ENCODE results near the gene MSI1. TPM values are rescaled to one million over a fixed set of nuclear protein-coding genes. Genes with fewer than 3 reads are reported as not detected.

Gene MSI1
- polyA plus RNA-seq, 1 experiment: not detected

DNA sequence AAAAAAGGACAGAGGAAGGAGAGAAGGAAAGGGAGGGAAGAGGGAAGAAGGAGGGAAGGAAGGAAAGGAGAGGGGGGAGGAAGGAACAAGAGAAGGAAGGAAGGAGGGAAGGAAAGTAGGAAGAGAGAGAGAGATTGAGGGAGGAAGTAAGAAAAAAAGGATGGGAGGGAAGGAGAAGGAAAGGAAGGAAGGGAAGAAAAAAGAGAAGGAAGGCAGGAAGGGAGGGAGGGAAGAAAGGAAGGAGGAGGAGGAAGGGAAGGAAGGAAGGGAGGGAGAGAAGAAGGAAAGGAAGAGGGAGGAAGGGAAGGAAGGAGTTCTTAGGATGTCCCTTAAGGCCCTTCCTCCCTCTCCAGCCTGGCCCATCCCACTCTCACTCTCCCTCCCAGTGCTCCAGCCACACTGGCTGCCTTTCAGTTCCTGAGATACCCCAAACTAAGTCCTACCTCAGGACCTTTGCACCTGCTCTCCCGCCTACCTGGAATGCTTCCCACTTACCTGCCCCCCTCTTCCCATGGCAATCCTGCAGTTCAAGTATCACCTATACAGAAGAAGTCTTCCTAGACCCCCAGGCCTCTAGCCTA is 21.7 kb upstream of the MSI1 start:
- POLR2A ChIA-PET: no interaction called here
- CTCF ChIA-PET: no interaction called here
- DNase-seq (ENCODE audit: low read depth): no peak

DNA sequence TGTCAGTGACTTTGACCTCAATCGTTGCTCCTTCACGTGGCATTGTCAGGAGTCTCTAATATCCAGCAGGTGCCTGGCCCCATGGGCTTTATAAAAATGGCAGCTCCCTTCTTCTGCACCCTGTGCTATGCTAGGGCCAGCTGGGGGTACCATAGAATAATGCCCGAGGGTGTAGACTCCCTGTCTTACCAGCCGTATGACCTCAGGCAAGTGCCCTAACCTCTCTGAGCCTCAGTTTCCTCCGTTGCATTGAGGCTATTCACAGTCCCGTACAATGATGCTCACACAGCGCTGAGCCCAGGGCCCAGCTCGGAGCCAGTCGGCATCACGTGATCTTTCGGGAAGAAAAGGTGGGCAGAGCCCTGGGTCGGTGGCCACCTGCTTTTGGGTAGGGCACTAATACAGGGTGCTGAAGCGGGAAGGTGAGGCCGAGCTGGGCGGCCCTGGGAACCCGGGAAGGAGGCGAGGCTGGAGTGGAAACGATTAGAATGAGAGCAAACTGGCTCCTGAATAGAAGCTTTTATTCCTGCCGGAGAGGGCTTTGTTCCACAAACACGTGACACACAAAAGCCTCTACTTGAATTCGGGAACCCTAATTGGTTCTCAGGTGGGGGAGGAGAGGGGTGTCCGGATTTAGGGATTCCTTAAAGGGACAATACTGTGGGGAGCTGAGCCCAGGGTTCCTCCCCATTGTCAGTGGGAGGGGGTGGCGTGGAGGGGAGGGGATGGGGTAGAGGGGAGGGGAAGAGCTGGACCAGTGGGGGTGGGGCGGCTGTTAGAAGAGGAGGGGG is 19.9 kb upstream of the MSI1 start:
- Histone ChIP-seq H3K4me3 (ENCODE audit: low read depth, low read length) (no peak overlapping the region), H3K27me3 (ENCODE audit: control insufficient read depth, insufficient read depth, low read length) (peaks cover 16% of the 10 kb centered on the region), H3K36me3 (ENCODE audit: control insufficient read depth, insufficient read depth, low read length) (no peaks in the 10 kb centered on the region)
- DNase-seq (ENCODE audit: low read depth): no peak
- ChIA-PET POLR2A (no interaction called here), CTCF (interaction anchor here (0.7 to 1.5 kb wide), 2 partner anchors 34 to 42 kb away, joined by 3 read pairs; no protein-coding TSS in a partner anchor)
- TF ChIP-seq, protein P1, sequence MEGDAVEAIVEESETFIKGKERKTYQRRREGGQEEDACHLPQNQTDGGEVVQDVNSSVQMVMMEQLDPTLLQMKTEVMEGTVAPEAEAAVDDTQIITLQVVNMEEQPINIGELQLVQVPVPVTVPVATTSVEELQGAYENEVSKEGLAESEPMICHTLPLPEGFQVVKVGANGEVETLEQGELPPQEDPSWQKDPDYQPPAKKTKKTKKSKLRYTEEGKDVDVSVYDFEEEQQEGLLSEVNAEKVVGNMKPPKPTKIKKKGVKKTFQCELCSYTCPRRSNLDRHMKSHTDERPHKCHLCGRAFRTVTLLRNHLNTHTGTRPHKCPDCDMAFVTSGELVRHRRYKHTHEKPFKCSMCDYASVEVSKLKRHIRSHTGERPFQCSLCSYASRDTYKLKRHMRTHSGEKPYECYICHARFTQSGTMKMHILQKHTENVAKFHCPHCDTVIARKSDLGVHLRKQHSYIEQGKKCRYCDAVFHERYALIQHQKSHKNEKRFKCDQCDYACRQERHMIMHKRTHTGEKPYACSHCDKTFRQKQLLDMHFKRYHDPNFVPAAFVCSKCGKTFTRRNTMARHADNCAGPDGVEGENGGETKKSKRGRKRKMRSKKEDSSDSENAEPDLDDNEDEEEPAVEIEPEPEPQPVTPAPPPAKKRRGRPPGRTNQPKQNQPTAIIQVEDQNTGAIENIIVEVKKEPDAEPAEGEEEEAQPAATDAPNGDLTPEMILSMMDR (IDR thresholded peaks at IDR 0.05; ENCODE audit: insufficient read depth, low read depth, low read length): no peak

More for the DNA sequence above, 21.7 kb upstream of the MSI1 start:
- TF ChIP-seq, protein P1 (IDR thresholded peaks at IDR 0.05; ENCODE audit: insufficient read depth, low read depth, low read length): no peak
- Histone ChIP-seq H3K27me3 (ENCODE audit: control insufficient read depth, insufficient read depth, low read length) (peaks cover 21% of the 10 kb centered on the region), H3K4me3 (ENCODE audit: low read depth, low read length) (no peak overlapping the region), H3K36me3 (ENCODE audit: control insufficient read depth, insufficient read depth, low read length) (no peaks in the 10 kb centered on the region)

GRCh38 chr12:120381752-120382419 is 12.9 kb upstream of the MSI1 start:
- no peaks in the 10 kb centered on the region for H3K36me3 ChIP-seq (ENCODE audit: control insufficient read depth, insufficient read depth, low read length)
- POLR2A ChIA-PET: no interaction called here
- TF ChIP-seq, protein P1 (IDR thresholded peaks at IDR 0.05; ENCODE audit: insufficient read depth, low read depth, low read length): no peak
- no peak overlapping the region for H3K4me3 ChIP-seq (ENCODE audit: low read depth, low read length)
- CTCF ChIA-PET: interaction anchor here (1.1 to 1.9 kb wide), 2 partner anchors 25 to 48 kb away, joined by 3 to 6 read pairs; no protein-coding TSS in a partner anchor
- peaks cover 1% of the 10 kb centered on the region for H3K27me3 ChIP-seq (ENCODE audit: control insufficient read depth, insufficient read depth, low read length)
- DNase-seq (ENCODE audit: low read depth): no peak

GRCh38 chr12:120378036-120378435 is 9.1 kb upstream of the MSI1 start:
- ChIA-PET CTCF (interaction anchor here (1.0 kb wide), 1 partner anchor 11 kb away, joined by 4 read pairs; no protein-coding TSS in a partner anchor), POLR2A (no interaction called here)
- DNase-seq (ENCODE audit: low read depth): no peak
- Histone ChIP-seq H3K27me3 (ENCODE audit: control insufficient read depth, insufficient read depth, low read length) (peaks cover 2% of the 10 kb centered on the region), H3K36me3 (ENCODE audit: control insufficient read depth, insufficient read depth, low read length) (no peaks in the 10 kb centered on the region), H3K4me3 (ENCODE audit: low read depth, low read length) (no peak overlapping the region)
- TF ChIP-seq, protein P1 (IDR thresholded peaks at IDR 0.05; ENCODE audit: insufficient read depth, low read depth, low read length): no peak

DNA sequence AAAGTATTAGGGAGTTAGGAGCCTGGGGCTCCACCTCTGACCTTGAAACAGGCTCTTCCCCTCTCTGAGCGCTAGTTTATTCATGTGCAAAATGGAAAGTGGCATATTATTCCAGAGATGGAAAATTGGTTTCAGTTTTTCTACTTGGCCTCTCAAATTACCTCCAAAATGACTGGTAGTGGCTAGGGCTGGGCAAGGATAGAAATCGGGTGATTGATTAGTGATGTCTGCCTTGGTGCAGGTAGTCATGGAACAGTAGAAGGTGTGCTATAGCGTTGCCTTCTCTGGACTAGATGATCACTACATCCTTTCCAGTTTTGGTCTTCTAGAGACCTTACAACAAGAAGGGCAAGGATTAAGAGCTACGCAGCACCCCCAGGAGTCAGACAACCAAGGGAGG is 8.6 kb upstream of the MSI1 start:
- Histone ChIP-seq H3K36me3 (ENCODE audit: control insufficient read depth, insufficient read depth, low read length) (no peaks in the 10 kb centered on the region), H3K4me3 (ENCODE audit: low read depth, low read length) (no peak overlapping the region), H3K27me3 (ENCODE audit: control insufficient read depth, insufficient read depth, low read length) (peaks cover 4% of the 10 kb centered on the region)
- POLR2A ChIA-PET: no interaction called here
- TF ChIP-seq, protein P1 (IDR thresholded peaks at IDR 0.05; ENCODE audit: insufficient read depth, low read depth, low read length): no peak
- DNase-seq (ENCODE audit: low read depth): no peak
- CTCF ChIA-PET: no interaction called here

Measured in BJ (cell line).